ENCODE measurements around the gene PAFAH1B1. TPM values are rescaled to one million over a fixed set of nuclear protein-coding genes. Genes with fewer than 3 reads are reported as not detected.
"Not testable (repeated sequence)": the region's sequence is repeated elsewhere in the genome, so short reads cannot be mapped to it uniquely, and the experiment has no call there.

Gene PAFAH1B1
- total RNA-seq, 1 donor from 2014 or later = 151 TPM

DNA sequence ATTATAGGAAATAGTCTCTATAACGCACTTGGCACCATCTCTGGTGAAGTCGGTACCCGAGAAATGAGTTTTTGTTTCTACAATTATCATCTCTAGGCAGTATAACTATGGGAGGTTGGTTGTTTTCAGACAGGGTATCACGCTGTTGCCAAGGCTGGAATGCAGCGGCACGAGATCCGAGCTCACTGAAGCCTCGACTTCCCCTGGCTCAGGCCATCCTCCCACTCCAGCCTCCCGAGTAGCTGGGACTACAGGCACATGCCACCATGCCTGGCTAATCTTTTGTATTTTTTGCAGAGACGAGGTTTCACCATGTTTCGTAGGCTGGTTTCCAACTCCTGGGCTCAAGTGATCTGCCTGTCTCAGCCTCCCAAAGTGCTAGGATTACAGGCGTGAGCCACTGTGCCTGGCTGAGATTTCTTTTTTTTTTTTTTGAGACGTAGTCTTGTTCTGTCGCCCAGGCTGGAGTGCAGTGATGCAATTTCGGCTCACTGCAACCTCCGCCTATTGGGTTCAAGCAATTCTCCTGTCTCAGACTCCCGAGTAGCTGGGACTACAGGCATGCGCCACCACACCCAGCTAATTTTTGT, 105.9 kb downstream of the PAFAH1B1 start:
- H3K4me3 Mint-ChIP-seq (ENCODE audit: low read depth); DNase-seq (ENCODE audit: low spot score); H3K27me3 Mint-ChIP-seq (ENCODE audit: low read depth); intact Hi-C loops (cut with micrococcal nuclease); H3K9me3 Mint-ChIP-seq; H3K27ac Mint-ChIP-seq; H3K4me1 Mint-ChIP-seq (ENCODE audit: low read depth): not testable (repeated sequence)
- H3K36me3 Mint-ChIP-seq (ENCODE audit: low read depth) = peaks cover 27% of the 10 kb centered on the region

DNA sequence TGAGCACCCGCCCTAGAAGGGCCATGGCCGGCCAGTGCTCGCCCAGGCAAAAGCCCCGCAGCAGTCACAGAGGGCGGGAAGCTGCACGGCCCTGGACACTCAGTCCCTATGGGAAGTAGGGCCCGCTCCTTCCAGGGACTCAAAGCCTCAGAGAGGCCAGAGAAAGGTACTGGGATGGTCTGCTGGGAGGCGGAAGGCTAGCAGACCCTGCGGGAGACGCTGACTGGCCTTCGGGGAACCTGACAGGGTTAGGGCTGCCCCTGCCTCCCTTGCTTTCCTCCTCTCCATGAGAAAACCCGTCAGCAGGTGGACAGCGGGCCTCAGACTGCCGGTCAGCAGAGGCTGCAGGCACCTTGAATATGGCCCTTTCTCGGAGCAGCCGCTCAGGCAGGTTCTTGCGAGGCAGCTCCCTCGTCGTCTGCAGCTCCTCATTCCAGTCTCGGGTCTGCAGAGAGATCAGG, 106.6 kb downstream of the PAFAH1B1 start:
- Mint-ChIP-seq H3K27me3 (ENCODE audit: low read depth) (no peaks in the 10 kb centered on the region), H3K4me1 (ENCODE audit: low read depth) (no peaks in the 10 kb centered on the region), H3K27ac (no peak overlapping the region), H3K36me3 (ENCODE audit: low read depth) (peaks cover 35% of the 10 kb centered on the region), H3K9me3 (no peaks in the 10 kb centered on the region), H3K4me3 (ENCODE audit: low read depth) (no peak overlapping the region)
- no peak for DNase-seq (ENCODE audit: low spot score)
- intact Hi-C loops (cut with micrococcal nuclease) = no loop called here

DNA sequence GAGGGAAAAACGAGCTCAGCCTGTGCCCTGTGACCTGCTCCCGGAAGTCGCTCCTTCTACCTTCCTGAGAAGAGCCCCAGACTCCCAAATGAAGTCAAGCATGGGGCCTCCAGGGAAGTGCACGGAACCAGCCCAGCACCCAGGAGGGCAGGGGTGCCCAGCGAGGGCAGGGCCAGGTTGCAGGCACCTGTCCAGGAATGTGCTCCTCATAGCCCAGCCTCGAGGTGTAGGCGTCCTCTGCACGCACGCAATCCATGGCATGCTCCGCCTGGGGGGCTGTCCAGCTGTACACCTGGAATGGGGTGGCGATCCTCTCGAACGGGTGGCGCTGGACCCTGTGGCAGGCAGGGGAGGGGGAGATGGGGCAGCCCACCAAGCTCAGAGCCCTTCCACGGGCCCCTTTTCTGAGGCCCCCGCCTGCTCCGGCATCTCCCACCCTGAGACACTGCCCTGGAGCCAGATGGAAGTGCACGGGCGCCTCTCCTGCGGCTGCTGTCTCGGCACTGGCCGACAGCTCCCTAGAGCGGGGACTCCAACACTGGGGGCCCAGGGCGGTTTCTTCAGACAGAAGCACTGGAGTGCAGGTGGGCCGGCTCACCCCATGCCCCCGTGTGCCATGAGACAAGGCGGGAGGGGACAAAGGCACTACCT, 107.2 kb downstream of the PAFAH1B1 start:
- Mint-ChIP-seq H3K27me3 (ENCODE audit: low read depth) (no peaks in the 10 kb centered on the region), H3K4me1 (ENCODE audit: low read depth) (peaks cover 3% of the 10 kb centered on the region), H3K4me3 (ENCODE audit: low read depth) (no peak overlapping the region), H3K9me3 (no peaks in the 10 kb centered on the region), H3K27ac (no peak overlapping the region), H3K36me3 (ENCODE audit: low read depth) (peaks cover 36% of the 10 kb centered on the region)
- no peak for DNase-seq (ENCODE audit: low spot score)
- intact Hi-C loops (cut with micrococcal nuclease) = no loop called here

DNA sequence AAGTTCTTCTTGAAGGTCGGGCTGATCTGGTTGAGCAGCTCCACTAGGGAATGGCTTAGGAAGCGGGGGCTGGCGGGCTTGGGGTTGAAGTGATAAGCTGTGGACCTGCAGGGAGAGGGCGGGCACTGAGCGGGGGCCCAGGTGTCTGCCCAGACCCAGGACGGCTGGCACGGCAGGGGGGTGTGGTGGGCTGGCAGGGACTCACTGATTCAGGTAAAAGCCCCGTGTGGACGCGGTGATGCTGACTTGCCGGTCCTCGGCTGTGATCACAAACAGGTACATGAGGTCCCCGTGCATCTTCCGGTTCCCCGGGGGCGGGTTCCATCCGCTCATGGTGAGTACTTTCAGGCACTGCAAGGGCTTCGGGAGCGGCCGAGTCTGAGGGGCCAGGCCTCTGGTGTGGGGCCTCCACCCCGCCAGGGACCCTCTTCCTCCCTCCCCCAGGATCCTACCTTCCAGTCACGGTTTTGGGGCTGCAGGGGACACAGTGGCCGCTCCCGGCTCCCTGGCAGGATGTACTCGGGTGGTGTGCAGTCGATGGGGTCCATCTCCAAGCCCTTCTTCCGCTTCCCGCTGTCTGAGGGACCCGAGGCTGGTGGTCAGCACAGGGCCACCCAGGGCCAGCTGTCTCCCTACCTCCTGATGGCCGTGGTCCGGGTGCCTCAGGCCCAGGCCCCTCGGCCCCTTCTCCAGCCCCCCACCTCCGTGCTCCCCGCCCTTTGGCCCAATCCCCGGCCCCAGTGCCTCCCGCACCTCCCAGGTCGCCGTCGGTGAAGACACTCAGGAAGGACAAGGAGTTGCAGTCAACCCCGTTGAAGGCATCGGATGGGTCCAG, 107.9 kb downstream of the PAFAH1B1 start:
- Mint-ChIP-seq H3K4me3 (ENCODE audit: low read depth) (no peak overlapping the region), H3K4me1 (ENCODE audit: low read depth) (peaks cover 4% of the 10 kb centered on the region), H3K27me3 (ENCODE audit: low read depth) (no peaks in the 10 kb centered on the region), H3K27ac (no peak overlapping the region), H3K9me3 (no peaks in the 10 kb centered on the region), H3K36me3 (ENCODE audit: low read depth) (peaks cover 36% of the 10 kb centered on the region)
- intact Hi-C loops (cut with micrococcal nuclease) = no loop called here
- DNase-seq (ENCODE audit: low spot score) = no peak

DNA sequence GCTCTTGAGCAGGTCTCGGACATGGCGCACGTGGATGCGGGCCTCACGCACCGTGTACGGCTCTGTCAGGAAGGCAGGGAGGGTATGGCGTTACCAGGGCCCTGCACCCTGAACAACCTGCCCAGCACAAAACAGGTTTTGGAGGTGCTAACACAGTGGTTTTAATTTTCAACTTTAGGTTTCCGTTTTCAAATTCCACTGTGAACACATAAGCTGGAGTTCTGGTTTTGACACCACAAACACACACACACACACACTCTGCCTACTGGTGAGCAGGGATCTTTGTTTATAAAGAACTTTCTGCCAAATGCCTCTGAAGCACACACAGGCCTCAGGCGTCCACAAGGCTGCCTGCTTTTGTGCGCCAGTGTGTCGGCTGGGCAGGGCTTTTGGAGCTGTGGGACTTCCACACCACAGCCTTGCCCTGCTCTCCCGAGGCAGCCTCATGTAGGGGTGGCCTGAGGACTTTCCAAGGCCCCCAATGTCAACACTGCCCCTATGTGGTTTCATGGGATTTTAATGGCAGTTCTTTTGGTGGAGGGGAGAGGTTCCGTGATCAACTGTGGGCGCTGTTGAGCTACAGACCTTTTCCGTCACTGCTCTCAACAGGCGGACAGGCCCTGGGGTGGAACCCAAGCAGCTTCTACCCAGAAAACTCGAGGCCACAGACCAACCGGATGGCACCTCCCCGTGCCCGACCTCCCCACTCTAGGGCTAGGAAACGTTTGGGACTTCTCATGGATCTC, 108.7 kb downstream of the PAFAH1B1 start:
- DNase-seq (ENCODE audit: low spot score) = no peak
- Mint-ChIP-seq H3K27ac (no peak overlapping the region), H3K4me3 (ENCODE audit: low read depth) (no peak overlapping the region)

DNA sequence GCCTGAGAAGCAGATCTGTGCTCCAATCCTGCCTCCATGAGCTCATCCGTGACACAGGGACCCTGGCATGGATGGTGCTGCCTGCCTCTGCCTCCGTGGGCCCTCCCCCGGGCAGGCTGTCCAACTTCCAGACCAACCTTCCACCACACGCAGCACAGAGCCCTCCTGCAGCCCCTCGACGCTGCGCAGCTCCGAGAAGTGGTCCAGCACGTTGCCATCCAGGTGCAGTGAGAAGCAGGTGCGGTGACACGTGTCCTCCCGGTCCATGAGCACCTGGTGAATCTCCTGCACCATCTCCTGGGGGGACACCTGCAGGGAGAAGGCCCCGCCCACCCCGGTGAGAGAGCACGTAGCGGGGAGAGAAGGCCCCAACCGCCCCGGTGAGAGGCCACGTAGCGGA, 109.7 kb downstream of the PAFAH1B1 start:
- Mint-ChIP-seq H3K36me3 (ENCODE audit: low read depth) (peaks cover 30% of the 10 kb centered on the region), H3K27ac (no peak overlapping the region), H3K27me3 (ENCODE audit: low read depth) (no peaks in the 10 kb centered on the region), H3K4me1 (ENCODE audit: low read depth) (peaks cover 4% of the 10 kb centered on the region), H3K9me3 (no peaks in the 10 kb centered on the region), H3K4me3 (ENCODE audit: low read depth) (no peak overlapping the region)
- intact Hi-C loops (cut with micrococcal nuclease) = no loop called here
- no peak for DNase-seq (ENCODE audit: low spot score)

More for the DNA sequence above, 108.7 kb downstream of the PAFAH1B1 start:
- intact Hi-C loops (cut with micrococcal nuclease) = no loop called here
- no peaks in the 10 kb centered on the region for H3K9me3 Mint-ChIP-seq
- no peaks in the 10 kb centered on the region for H3K27me3 Mint-ChIP-seq (ENCODE audit: low read depth)
- H3K4me1 Mint-ChIP-seq (ENCODE audit: low read depth) = peaks cover 4% of the 10 kb centered on the region
- H3K36me3 Mint-ChIP-seq (ENCODE audit: low read depth) = peaks cover 31% of the 10 kb centered on the region

DNA sequence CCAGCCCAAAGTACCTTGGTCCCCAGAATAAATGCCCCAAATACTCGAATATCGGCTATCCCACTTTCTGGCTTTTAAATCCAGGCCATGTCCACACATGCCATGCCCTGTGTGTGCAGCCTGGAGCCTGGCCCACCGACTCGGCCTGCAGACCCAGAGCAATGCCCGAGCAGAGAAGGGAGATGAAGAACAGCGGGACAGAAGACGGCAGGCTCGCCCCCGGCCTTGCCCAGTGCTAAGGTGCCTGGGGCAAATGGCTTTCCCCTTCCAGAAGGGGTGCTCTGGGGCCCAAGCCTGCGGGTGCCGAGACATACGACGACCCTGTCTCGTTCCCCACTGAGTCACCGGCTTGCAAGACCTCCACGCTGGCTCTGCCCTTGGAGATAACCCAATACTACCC, 110.2 kb downstream of the PAFAH1B1 start:
- no peak overlapping the region for H3K27ac Mint-ChIP-seq
- no peaks in the 10 kb centered on the region for H3K9me3 Mint-ChIP-seq
- no peaks in the 10 kb centered on the region for H3K27me3 Mint-ChIP-seq (ENCODE audit: low read depth)
- peaks cover 6% of the 10 kb centered on the region for H3K4me1 Mint-ChIP-seq (ENCODE audit: low read depth)
- H3K4me3 Mint-ChIP-seq (ENCODE audit: low read depth) = no peak overlapping the region
- intact Hi-C loops (cut with micrococcal nuclease) = no loop called here
- no peak for DNase-seq (ENCODE audit: low spot score)
- H3K36me3 Mint-ChIP-seq (ENCODE audit: low read depth) = peaks cover 28% of the 10 kb centered on the region

DNA sequence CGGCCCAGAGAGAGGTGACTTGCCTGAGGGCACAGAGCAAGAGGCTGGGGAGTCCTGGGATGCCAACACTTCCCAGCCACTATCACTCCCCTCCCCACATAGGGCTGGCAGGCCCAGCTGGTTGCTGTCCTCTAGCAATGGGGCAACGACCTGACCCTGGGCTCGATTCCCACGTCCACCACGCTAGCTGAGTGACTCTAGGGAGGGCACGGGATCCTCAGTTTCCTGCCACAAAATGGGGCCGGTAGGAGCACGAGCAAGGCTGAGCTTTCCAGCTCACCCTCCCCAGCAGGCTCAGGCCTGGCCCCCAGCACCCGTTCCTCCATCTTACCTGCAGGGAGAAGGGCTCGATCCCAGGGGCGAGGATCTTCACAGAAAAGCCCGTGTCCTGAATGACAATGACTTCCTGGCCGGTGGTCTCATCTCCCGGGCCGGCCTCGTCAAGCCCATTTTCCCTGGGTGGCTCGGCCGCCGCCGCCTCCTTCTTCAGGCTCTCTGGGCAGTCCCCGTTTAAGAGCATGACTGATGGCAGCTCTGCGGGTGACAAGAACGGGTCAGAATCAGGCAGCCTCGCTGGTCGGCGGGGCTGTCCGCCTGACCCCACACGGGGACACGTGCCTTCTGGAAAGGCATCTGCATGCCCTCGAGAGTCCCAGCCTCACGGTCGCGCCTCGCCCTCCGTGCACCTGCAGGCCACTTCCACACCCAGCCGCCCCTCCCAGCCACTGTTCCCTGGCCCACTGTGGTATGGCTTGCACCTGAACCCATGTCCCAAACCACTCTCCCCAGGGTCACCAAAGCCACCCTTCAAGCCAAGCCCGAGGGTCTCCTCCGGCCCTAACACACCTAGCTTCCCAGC, 110.8 kb downstream of the PAFAH1B1 start:
- H3K4me3 Mint-ChIP-seq (ENCODE audit: low read depth) = no peak overlapping the region
- H3K9me3 Mint-ChIP-seq = no peaks in the 10 kb centered on the region
- DNase-seq (ENCODE audit: low spot score) = no peak
- H3K27me3 Mint-ChIP-seq (ENCODE audit: low read depth) = no peaks in the 10 kb centered on the region
- peaks cover 28% of the 10 kb centered on the region for H3K36me3 Mint-ChIP-seq (ENCODE audit: low read depth)
- intact Hi-C loops (cut with micrococcal nuclease) = no loop called here
- H3K4me1 Mint-ChIP-seq (ENCODE audit: low read depth) = peaks cover 9% of the 10 kb centered on the region
- no peak overlapping the region for H3K27ac Mint-ChIP-seq

DNA sequence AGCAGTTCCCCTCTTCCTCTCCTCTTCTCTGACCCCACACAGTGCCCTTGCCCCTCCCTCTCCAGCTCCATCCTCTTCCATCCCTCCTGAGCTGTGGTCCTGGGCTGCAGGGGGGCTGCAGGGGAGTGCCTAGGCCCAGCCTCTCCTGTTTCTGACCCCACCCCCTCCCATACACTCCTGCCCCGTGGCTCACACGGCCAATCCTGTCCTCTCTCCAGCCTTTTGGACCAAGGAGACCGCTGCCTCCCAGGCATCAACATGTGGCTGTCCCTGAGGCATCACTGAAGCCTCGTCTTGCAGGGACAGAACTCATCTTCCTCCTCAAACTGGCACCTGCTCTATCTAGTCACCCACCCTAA, 111.4 kb downstream of the PAFAH1B1 start:
- no peak overlapping the region for H3K4me3 Mint-ChIP-seq (ENCODE audit: low read depth)
- intact Hi-C loops (cut with micrococcal nuclease) = no loop called here
- peaks cover 28% of the 10 kb centered on the region for H3K36me3 Mint-ChIP-seq (ENCODE audit: low read depth)
- peaks cover 15% of the 10 kb centered on the region for H3K4me1 Mint-ChIP-seq (ENCODE audit: low read depth)
- H3K9me3 Mint-ChIP-seq = no peaks in the 10 kb centered on the region
- no peaks in the 10 kb centered on the region for H3K27me3 Mint-ChIP-seq (ENCODE audit: low read depth)
- H3K27ac Mint-ChIP-seq = no peak overlapping the region
- no peak for DNase-seq (ENCODE audit: low spot score)

DNA sequence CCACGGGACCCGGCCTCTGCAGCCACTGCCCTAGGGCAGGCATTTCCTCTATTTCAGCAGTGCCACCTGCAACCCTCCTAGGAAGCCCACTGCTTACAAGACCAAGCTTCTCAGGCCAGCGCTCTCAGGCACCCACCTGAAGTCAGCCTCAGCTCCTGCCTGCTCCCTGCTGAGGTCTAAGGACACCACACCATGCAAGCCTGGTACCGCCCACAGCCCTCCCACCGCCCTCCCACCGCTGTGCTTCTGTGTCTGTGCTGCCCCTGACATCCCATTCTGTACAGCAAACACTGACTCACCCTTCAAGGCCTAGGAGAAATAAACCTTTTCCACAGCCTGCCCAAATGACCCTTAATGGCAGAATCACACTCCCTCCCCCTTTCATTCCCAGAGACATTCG, 111.8 kb downstream of the PAFAH1B1 start:
- Mint-ChIP-seq H3K4me3 (ENCODE audit: low read depth) (no peak overlapping the region), H3K27me3 (ENCODE audit: low read depth) (no peaks in the 10 kb centered on the region), H3K4me1 (ENCODE audit: low read depth) (peaks cover 19% of the 10 kb centered on the region), H3K27ac (no peak overlapping the region), H3K36me3 (ENCODE audit: low read depth) (peaks cover 28% of the 10 kb centered on the region), H3K9me3 (no peaks in the 10 kb centered on the region)
- intact Hi-C loops (cut with micrococcal nuclease) = no loop called here
- DNase-seq (ENCODE audit: low spot score) = no peak

DNA sequence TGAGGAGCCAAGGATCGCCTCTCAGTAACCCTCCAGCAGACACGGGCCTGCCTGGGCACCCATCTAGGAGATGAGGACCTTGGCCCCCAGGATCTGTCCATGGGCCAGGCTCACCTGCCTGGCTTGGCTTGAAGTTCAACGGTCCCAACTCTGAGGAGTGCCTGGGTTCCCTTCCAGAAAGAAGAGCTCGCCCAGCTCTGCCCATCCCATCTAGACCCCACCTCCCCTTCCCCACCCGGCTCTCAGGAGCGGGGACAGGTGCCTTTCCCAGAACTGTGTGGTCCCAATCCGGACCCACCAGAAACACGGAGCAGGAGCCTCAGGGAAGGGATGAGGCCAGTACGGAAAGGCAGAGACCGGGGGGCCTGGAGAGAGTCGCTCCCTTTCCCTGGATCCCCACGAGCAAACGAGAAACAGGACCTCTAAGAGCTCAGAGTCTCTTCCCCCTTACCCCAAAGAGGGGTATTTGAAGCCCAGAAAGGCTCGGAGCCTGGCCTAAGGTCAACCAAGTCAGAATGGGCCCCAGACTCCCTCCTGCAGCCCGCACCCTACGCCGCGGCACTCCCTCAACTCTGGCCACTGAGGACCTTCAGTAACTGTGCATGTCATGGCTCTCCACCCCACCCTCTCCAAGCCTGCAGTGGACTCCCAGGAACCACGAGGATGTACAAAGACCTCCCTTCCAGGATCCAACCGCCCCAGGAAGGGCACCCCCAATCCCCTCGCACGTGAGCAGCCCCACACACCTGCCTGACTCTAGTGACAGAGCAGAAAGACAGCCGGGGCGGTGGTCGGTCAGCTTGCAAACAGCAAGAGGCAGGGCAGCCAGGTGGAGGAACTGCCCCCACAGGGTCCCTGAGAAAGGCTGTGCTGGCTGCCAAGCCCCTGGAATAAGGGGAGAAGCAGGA, 112.7 kb downstream of the PAFAH1B1 start:
- Mint-ChIP-seq H3K4me1 (ENCODE audit: low read depth) (peaks cover 22% of the 10 kb centered on the region), H3K9me3 (no peaks in the 10 kb centered on the region), H3K27me3 (ENCODE audit: low read depth) (no peaks in the 10 kb centered on the region), H3K27ac (no peak overlapping the region), H3K36me3 (ENCODE audit: low read depth) (peaks cover 23% of the 10 kb centered on the region), H3K4me3 (ENCODE audit: low read depth) (no peak overlapping the region)
- DNase-seq (ENCODE audit: low spot score) = no peak
- intact Hi-C loops (cut with micrococcal nuclease) = no loop called here

Measured in activated T-helper 2 cell treated with anti-CD3 and anti-CD28 coated beads, Interferon-gamma antibody, Interleukin-2, Interleukin-4, amounts not matched to agents 10 μg/mL and 5 μg/mL and 100 μg/mL, durations not matched to agents 14 hours and 24 hours and 36 hours (primary cell).